NCI-H1092 (cell line): ENCODE data around the gene NPPA.

Source experiments
- DNase-seq: peaks from one replicate; lab custom pipeline; 2025; lab: John Stamatoyannopoulos, UW

NPPA gene

DNA sequence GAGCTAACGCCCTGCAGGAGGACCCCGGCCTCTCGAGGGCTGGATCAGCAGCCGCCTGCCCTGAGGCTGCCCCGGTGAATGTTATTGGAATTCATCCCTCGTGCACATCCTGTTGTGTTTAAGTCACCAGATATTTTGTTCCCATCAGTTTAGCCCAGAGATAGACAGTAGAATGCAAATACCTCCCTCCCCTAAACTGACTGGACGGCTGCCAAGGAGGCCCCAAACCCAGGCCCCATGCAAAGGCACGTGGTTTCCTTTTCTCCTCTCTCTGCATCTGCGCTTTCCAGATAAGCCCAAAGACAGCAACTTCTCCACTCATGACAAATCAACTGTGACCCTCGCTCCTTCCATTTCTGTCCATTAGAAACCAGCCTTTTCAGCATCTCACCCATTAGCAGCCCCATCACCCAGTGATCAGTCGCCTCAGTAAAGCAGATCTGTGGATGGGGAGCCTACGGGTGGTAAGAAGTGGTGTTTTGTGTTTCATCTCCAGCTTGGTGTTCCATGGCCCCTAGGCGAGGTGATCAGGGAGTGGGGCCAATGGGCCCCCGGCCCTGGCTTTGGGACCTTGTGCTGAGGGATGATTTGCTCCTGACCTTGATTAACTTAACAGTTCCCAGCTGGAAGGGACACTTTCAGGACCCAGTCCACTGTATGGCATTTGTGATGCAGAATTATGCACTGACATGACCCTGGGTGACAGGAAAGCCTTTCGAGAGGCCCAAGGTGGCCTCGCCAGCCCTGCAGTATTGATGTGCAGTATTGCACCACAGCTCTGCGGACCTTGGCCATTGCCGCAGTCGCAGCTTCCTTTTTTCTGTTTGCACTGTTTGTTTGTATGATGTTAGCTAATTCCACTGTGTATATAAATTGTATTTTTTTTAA is 5.2 kb downstream of the NPPA start:
- no peak for DNase-seq

DNA sequence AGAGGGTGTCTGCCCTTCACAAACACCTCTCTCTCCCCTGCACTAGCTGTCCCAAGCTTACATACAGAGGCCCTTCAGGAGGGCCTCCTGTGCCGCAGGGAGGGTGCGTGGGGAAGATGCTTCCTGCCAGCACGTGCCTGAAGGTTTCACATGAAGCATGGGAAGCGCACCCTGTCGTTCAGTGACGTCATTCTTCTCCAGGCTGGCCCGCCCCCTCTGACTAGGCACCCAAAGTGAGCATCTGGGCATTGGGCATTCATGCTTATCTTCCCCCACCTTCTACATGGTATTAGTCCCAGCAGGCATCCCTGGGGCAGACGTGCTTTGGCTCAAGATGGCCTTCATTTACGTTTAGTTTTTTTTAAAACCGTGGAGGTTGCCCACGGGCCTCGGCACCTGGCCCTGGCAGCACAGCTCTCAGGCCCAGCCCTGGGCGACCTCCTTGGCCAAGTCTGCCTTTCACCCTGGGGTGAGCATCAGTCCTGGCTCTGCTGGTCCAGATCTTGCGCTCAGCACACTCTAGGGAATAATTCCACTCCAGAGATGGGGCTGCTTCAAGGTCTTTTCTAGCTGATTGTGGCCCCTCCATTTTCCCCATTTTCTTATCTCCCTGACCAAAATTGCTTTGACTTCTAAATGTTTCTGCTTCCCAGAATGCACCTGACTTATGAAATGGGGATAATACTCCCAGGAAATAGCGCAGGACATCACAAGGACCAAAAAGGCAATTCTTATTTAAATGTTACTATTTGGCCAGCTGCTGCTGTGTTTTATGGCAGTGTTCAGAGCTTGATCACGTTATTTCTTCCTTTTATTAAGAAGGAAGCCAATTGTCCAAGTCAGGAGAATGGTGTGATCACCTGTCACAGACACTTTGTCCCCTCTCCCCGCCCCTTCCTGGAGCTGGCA is 6.1 kb downstream of the NPPA start:
- DNase-seq = no peak

DNA sequence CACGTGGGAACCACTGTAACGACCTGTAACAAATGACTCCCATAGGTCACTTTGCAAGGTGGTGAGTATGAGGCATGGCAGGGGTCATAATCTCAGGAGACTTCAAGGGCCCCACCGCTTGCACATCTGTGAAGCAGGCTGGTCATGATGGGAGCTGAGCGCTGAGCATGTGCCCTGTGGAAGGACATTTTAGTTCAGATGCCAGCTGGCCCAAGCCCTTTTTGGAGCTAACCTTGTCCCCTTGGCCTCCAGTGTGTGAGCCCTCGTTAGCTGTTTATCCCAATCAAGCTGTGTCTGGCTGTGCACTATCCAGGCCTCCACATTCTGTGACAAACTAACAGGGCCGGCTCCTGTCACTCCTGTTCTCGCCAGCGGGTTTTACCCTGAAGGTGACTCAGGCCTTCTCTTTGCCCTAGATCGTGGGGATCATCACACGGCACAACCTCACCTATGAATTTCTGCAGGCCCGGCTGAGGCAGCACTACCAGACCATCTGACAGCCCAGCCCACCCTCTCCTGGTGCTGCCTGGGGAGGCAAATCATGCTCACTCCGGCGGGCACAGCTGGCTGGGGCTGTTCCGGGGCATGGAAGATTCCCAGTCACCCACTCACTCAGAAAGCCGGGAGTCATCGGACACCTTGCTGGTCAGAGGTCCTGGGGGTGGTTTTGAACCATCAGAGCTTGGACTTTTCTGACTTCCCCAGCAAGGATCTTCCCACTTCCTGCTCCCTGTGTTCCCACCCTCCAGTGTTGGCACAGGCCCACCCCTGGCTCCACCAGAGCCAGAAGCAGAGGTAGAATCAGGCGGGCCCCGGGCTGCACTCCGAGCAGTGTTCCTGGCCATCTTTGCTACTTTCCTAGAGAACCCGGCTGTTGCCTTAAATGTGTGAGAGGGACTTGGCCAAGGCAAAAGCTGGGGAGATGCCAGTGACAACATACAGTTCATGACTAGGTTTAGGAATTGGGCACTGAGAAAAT is 7.6 kb downstream of the NPPA start:
- DNase-seq = no peak

DNA sequence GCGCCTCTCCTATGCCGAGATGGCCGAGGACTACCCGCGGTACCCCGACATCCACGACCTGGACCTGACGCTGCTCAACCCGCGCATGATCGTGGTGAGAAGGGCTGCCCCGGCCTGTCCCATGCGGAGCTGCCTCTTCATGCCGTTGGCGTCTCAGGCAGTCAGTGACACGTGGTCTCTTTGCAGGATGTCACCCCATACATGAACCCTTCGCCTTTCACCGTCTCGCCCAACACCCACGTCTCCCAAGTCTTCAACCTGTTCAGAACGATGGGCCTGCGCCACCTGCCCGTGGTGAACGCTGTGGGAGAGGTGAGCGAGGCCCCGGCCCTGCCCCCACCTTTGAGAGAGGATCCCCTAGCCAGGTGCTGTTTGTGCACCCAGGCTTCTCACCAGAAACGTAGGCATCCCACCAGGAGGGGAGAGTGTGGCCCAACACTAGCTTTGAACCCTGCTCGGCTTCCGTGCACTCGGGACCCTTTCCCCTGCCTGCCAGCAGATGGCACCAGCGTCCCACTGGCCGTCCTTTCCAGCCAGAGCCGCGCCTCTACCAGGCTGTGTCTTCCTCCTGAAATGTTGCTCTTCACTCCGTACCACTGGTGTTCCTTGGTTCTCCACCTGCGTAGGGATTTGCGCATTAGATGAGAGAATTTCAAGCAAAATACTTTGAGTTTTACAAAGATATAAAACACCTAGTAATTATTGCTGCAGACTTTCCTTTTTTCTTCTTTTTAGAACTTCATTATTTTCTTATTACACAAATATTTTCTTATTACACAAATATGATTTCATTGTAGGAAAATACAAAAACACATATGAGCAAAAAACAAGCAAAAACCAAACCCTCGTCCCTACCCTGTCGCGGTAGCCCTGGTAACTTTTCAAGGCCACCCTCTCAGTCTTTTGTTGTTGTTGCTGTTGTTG is 9.0 kb downstream of the NPPA start:
- DNase-seq = peak; percentile 62

DNA sequence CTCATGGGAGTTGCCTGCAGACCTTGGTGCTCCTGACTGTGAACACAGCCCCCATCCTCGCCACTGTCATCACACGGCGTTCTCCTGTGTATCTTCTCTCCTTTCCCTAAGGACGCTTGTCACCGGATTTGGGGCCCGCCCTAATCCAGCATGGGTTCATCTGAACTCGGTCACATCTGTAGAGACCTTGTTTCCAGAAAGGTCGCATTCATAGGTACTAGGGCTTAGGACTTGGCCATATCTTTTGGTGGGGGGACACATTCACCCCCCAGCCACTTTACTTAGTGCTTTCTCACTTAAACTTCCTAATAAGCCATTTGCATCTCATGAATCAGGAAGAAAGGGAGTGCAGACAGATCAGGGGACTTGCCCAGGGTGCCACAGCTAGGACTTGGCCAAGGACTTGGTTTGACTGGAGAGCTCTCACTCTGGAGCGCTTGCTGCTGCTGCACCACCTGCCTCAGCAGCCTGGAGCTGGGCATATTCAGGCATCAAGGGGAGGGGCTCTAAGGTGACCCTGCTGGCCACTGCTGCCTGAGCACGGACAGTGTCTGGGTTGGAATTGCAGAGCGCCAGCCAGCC is 9.7 kb downstream of the NPPA start:
- DNase-seq = no peak

DNA sequence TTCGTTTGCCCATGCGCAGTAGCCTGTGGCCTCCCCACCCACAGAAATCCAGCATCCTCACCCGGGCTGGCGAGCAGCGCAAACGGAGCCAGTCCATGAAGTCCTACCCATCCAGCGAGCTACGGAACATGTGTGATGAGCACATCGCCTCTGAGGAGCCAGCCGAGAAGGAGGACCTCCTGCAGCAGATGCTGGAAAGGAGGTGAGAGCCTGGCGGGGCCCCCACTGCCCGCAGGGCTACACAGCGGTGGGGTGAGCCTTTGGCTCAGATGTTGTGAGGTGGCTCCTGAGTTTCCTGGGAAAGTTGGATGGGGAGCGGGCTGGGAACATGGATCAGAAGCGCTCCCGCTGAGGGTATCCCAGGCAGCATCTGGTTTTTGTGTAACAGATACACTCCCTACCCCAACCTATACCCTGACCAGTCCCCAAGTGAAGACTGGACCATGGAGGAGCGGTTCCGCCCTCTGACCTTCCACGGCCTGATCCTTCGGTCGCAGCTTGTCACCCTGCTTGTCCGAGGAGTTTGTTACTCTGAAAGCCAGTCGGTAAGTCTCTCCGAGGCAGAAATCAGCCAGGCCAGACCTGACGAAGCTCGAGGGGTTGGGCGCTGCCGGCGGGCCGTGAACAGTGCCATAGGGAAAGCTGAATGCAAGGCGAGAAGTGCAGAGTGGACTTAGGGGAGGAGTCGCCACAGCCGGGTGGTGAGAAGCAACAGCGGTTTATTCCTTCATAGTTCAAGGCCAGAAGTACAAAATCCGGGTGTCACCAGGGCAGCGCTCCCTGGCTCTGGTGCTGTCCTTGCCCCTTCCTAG is 10.4 kb downstream of the NPPA start:
- DNase-seq = no peak

DNA sequence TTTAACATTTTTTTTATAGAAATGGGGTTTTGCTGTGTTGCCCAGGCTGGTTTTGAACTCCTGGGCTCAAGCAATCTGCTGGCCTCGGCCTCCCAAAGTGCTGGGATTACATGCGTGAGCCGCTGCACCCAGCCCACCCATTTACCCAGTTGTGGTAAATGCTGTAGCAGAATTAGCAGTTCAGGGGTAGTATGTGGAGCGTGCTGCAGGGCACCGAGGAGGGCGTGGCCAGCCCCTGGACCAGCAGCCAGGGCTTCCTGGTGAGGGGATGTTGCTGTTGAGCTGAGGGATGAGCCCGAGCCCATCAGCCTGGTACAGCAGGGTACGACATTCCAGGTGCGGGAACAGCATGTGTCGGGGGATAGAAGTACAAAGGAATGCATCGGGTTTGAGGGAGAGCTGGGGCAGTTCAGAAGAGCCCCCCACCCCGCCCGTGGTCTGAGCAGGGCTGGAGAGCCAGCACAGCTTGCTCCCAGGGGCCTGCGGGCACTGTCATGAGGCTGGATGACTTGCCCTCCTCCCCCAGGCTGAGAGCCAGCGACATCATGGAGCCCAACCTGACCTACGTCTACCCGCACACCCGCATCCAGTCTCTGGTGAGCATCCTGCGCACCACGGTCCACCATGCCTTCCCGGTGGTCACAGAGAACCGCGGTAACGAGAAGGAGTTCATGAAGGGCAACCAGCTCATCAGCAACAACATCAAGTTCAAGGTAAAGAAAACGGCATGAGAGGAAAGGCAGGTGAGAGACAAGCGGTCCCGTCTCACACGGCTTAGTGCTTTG is 11.9 kb downstream of the NPPA start:
- no peak for DNase-seq

DNA sequence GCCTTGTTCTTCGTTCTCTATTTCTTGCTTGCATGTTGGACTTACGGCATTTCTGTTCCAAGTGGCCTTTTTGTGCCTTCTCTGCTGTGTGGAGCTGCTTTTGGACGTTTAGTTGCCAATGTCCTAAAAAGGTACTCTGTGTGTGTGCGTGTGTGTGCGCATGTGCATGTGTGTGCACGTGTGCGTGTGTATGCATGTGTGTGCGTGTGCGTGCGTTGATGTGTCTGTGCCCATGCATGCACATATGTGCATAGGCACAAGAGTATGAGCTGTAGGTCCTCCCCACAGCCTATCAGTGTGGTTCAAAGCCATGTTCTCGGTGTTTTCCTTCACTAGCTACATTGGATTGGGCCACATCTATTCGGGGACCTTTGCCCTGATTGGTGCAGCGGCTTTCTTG is 13.7 kb downstream of the NPPA start:
- no peak for DNase-seq

DNA sequence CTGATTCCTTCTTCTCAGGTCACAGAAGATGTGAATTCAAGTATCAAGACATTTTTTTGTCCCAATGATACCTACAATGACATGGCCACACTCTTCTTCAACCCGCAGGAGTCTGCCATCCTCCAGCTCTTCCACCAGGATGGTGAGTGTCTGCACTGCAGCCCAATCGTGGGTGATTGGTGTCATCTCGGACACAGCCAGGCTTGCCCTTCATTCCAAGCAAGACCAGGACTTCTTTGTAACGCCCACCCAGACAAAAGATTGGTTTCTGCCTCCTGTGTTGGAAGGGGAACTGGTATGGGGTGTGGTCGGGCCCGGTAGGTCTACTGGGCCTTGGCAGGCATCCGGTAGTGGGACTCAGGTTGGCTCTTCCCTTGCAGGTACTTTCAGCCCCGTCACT is 14.1 kb downstream of the NPPA start:
- no peak for DNase-seq

DNA sequence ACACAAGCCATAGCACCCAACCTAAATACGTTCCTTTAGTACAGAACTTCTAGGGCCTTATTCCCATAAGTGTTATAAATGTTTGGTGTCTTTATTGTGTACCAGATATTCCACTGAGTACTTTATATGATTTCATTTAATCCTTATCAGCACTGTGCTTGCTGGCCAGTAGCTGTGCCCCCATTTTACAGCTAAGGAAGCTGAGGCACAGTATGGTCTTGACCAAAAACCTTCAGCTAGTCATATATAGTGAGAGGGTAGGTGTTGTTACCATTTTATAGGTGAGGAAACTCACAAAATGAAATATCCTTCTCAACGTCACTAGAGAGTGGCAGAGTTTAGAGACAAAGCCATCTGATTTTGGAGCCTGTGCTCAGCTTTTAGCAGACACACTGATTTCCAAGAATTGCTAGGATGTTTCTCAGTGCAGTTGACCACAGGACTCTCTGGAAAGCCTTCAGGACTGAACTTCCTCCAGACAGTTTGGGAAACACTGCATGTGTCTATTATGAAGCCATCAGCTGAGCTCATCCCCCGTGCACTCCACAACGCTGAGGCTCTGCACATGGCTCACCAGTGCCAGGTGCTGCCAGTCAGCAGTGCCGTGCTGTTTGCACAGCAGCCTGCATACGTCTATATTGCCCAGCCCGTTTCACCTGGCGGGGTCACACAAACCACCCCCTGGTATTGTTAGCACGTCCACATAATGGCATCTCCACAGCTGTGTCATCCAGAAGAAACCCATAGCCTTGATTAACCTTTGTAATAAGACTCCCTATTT is 15.4 kb downstream of the NPPA start:
- DNase-seq = peak; percentile 54

DNA sequence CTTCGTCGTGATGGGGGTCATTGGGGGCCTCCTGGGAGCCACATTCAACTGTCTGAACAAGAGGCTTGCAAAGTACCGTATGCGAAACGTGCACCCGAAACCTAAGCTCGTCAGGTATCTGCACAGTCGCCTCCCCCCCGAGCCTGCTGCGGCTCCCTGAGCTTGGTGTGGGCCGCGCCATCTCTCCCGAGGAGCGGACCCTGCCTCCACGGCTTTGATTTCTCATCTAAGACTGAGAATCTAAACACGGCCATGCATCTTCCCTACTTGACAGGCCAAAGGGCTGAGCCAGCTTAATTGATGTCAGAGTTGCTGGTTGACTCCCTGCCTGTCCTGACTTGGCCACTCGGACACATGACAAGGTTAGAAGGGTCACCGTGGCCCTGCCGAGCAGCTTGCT is 19.1 kb downstream of the NPPA start:
- DNase-seq = no peak

DNA sequence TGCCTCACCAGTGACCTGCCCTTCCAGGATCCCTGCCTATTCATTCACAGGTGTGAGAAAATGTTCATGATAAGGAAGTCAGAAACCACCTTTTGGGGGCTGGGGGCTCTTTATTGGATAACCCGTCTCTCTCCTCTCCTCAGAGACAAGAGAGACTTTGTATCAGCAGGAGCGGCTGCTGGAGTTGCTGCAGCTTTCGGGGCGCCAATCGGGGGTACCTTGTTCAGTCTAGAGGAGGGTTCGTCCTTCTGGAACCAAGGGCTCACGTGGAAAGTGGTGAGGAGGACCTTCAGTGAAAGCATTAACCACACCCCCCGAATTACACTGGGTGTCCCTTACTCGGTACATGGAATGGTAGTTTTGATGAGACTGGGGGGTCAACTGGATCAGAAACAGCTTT is 20.6 kb downstream of the NPPA start:
- DNase-seq = no peak

DNA sequence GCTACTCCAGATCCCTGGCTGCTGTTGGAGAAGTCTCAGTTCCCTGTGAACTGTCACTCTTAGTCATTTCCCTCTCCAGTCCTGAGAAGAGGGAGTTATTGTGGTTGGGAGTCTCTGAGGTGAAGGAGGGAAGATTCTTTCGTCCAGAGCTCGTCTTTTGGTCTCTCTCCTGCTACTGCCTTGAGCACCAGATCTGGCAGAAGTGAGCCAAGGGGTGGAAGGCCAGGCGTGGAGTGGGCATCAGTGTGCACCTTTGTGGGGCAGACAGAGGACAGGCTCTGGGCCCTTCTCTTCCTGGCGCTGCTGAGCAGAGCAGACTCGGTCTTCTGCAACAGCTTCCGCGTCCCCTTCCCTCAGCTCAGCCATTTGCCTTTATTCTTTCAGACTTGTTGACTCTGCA is 22.5 kb downstream of the NPPA start:
- no peak for DNase-seq

DNA sequence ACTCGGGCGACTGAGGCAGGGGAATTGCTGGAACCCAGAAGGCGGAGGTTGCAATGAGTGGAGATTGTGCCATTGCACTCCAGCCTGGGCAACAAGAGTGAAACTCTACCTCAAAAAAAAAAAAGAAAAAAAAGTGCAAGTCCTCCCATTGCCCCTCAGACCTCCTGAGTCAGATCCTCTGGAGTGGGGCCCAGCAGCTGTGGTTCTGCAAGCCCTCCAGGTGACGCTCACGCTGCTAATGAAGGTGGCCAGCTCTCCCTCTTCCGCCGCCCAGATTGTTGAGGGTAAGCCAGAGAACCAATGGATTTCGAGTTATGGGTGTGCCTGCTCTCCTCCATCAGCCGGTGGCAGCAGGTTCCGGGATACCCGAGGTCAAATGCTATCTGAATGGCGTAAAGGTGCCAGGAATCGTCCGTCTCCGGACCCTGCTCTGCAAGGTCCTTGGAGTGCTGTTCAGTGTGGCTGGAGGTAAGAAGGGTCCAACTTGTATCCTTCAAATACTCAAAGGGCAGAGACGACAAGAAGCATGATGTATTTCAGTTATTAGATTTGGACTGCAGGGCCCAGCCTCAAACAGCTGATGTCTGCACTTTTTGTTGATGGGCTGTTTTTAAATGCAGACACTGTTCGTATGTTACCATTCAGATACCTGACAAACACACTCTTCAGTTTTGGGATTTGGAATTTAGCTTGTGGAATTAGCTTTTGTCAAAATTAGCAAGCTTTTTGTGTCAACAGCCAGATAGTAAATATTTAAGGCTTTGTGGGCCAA is 24.0 kb downstream of the NPPA start:
- no peak for DNase-seq

DNA sequence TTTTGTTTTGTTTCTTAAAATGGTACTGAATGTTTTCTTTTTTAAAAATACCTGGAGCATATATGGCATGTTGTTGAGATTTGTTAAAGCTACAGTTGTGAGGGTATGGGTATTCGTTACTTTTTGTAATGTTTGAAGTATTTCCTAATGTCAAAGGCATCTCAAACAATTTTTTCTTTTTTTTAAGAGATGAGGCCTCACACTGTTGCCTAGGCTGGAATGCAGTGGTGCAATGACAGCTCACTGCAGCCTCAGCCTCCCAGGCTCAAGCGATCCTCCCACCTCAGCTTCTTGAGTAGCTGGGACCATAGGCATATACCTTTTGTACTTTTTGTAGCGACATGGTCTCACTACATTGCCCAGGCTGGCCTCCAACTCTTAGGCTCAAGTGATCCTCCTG is 25.5 kb downstream of the NPPA start:
- no peak for DNase-seq

DNA sequence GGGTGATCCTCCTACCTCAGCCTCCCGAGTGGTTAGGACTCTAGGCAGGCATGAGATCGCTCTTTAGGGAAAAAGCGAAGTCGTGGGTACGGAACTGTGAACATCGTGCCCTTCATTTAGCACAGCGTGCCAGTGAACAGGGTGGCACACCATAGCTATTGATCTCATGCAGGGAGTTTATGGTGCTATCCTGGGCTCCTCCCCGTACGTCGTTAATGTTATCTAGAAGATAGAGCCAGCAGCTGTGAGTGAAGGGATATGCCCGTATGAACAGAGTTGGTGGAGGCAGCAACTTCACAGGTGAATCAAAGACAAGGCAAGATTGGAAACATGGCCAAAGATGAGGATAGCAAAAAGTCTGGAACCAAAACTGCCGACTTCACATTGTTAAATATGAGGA is 30.4 kb downstream of the NPPA start:
- no peak for DNase-seq

DNA sequence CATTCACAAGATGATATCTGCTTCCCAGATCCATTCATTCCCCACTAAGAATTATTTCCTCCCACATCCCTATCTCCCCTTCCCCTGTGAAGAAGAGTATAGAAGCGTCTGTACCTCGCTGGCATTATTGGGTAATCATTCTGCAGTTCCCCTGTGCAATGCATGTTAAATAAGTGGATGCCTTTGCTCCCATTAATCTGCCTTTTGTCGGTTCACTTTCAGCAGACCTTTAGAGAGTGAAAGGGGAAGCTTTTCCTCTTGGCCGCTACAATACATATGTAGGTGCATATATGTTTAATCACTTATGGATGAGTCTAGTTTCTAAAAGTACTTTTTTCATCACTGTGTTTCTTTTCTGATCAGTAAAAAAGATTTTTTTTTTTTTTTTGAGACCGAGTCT is 34.6 kb downstream of the NPPA start:
- no peak for DNase-seq
